K562 (cell line): Measurements from ENCODE around the gene PTGIS. TPM values are rescaled to one million over a fixed set of nuclear protein-coding genes. Genes with fewer than 3 reads are reported as not detected.

Source experiments
- ATAC-seq: fragments of 200-7000 bp; cut with Tn5 transposase; 3 replicates; pipeline ENCODE4 v1.9.1; 2020; ENCODE audit warnings: moderate library complexity
- BruUV-seq: library from RNA; stranded (reverse); fragments of 400-500 nt; replicated peaks from 2 replicates; lab custom pipeline; 2021; lab: Mats Ljungman, UMichigan
- CTCF ChIA-PET: fragments of 300-600 bp; formaldehyde crosslinking; extraction: SDS; loops from one replicate; lab custom pipeline; 2021; ENCODE audit warnings: low intra/inter-chr PET ratio; lab: Yijun Ruan, JAX
- POLR2A ChIA-PET: fragments of 300-600, 350-650 bp; sonication (Branson Sonifier 250); formaldehyde crosslinking; extraction: SDS; loops from one replicate; lab custom pipeline; 2021; ENCODE audit warnings: antibody characterized with exemption, inconsistent platforms; lab: Yijun Ruan, JAX
- DNase-seq, 4 experiments: peaks; one replicate each; pipeline versions ENCODE4 v3.0.0 to v3.0.0-alpha.2; 2011 to 2018; ENCODE audit warnings: low spot score in 3 of 4, mixed read lengths in 3 of 4; ENCODE audit errors: extremely low read depth in 1 of 4
- FAIRE-seq: peaks from 2 replicates; lab custom pipeline; 2011; peaks lifted over from hg19 to GRCh38; lab: Jason Lieb, UNC
- H2AFZ ChIP-seq: 2 replicates; pipeline ENCODE4 v1.6.0; 2011; ENCODE audit warnings: low read depth, low read length, control low read depth, inconsistent platforms
- H3K27ac ChIP-seq: fragments of 200-600 bp; 3 replicates; pipeline ENCODE4 v1.8.0; 2011; ENCODE audit warnings: low read depth, mild to moderate bottlenecking, control low read depth, inconsistent platforms, low read length, moderate library complexity, mixed read lengths; ENCODE audit errors: extremely low read depth
- H3K27me3 ChIP-seq, 2 experiments: fragments of 300-600 bp in 1 of 2; 2 replicates in 1 of 2; 3 replicates in 1 of 2; pipeline versions ENCODE4 v1.6.0 to v1.8.0; 2011; ENCODE audit warnings: inconsistent platforms in 2 of 2, low read length in 2 of 2, mild to moderate bottlenecking in 1 of 2, mixed read lengths in 1 of 2, moderate library complexity in 1 of 2; ENCODE audit not compliant: control insufficient read depth in 2 of 2, insufficient read depth in 2 of 2
- H3K36me3 ChIP-seq: fragments of 300-600 bp; 3 replicates; pipeline ENCODE4 v1.8.0; 2011; ENCODE audit warnings: mild to moderate bottlenecking, low read length, inconsistent platforms; ENCODE audit not compliant: control insufficient read depth, insufficient read depth
- H3K4me1 ChIP-seq, 2 experiments: fragments of 200-600 bp in 1 of 2; replicated peaks in 1 of 2; 2 replicates in 1 of 2; 3 replicates in 1 of 2; pipeline versions ENCODE4 v1.5.1 to v1.8.0; 2011; ENCODE audit warnings: inconsistent platforms in 2 of 2, low read length in 2 of 2, mild to moderate bottlenecking in 1 of 2, mixed read lengths in 1 of 2, moderate library complexity in 1 of 2; ENCODE audit not compliant: control insufficient read depth in 2 of 2, insufficient read depth in 2 of 2
- H3K4me2 ChIP-seq: 2 replicates; pipeline ENCODE4 v1.6.1; 2011; ENCODE audit warnings: low read length, control low read depth, inconsistent platforms, mixed read lengths; ENCODE audit not compliant: insufficient read depth
- H3K4me3 ChIP-seq: fragments of 200-600 bp; sonication (generic), shearing (Covaris generic); 2 replicates; pipeline ENCODE4 v1.5.1; 2016; ENCODE audit warnings: control low read depth, inconsistent platforms
- H3K79me2 ChIP-seq: fragments of 200-600 bp; 3 replicates; pipeline ENCODE4 v1.8.0; 2011; ENCODE audit warnings: low read length, inconsistent platforms; ENCODE audit not compliant: control insufficient read depth, insufficient read depth
- H3K9ac ChIP-seq, 2 experiments: 2 replicates each; pipeline versions ENCODE4 v1.6.0 to v1.6.1; 2011; ENCODE audit warnings: low read depth in 2 of 2, low read length in 2 of 2, control low read depth in 1 of 2, inconsistent platforms in 1 of 2, mild to moderate bottlenecking in 1 of 2, mixed read lengths in 1 of 2; ENCODE audit not compliant: insufficient read depth in 1 of 2
- H3K9me1 ChIP-seq: one replicate; pipeline ENCODE4 v1.6.0; 2011; ENCODE audit warnings: inconsistent platforms, mild to moderate bottlenecking, low read length, moderate library complexity; ENCODE audit not compliant: control insufficient read depth, insufficient read depth
- H3K9me3 ChIP-seq: replicated peaks from 2 replicates; pipeline ENCODE4 v1.5.1; 2011; ENCODE audit warnings: low read depth, low read length, inconsistent platforms; ENCODE audit not compliant: control insufficient read depth, insufficient read depth
- H4K20me1 ChIP-seq: replicated peaks from 2 replicates; pipeline ENCODE4 v1.6.1; 2011; ENCODE audit warnings: low read length, inconsistent platforms, mixed read lengths; ENCODE audit not compliant: control insufficient read depth, insufficient read depth
- CBFA2T2 ChIP-seq: fragments of 450-650 bp; conservative IDR thresholded peaks from 2 replicates; pipeline ENCODE4 v1.6.1; 2017; ENCODE audit warnings: mild to moderate bottlenecking
- ETS2 ChIP-seq: IDR thresholded peaks from 2 replicates; pipeline ENCODE4 v1.6.1; 2016; ENCODE audit warnings: borderline replicate concordance, missing genetic modification characterization, mild to moderate bottlenecking, moderate library complexity, missing compliant biosample characterization; ENCODE audit not compliant: poor library complexity, severe bottlenecking
- ETV6 ChIP-seq, 3 experiments: fragments of 150-350 bp in 1 of 3; sonication (generic) in 1 of 3; formaldehyde crosslinking in 1 of 3; IDR thresholded peaks; 2 replicates each; pipeline versions ENCODE4 v1.6.1 to v1.8.0; 2014 to 2022; ENCODE audit warnings: borderline replicate concordance in 2 of 3, low read depth in 2 of 3, antibody characterized with exemption in 1 of 3, low read length in 1 of 3, mild to moderate bottlenecking in 1 of 3, missing genetic modification reagents in 1 of 3
- FOXK2 ChIP-seq, 2 experiments: fragments of 450-650 bp; IDR thresholded peaks in 1 of 2; conservative IDR thresholded peaks in 1 of 2; 2 replicates each; pipeline ENCODE4 v1.6.1; 2016; ENCODE audit warnings: low read depth in 2 of 2, mild to moderate bottlenecking in 1 of 2
- LEF1 ChIP-seq: fragments of 450-650 bp; IDR thresholded peaks from 2 replicates; pipeline ENCODE4 v1.6.1; 2016; ENCODE audit warnings: mild to moderate bottlenecking
- NFE2 ChIP-seq: IDR thresholded peaks from 2 replicates; pipeline ENCODE4 v1.6.1; 2014; ENCODE audit warnings: antibody characterized with exemption, low read depth
- NR4A1 ChIP-seq, 2 experiments: fragments of 250-450 bp in 1 of 2; fragments of 450-650 bp in 1 of 2; sonication (Bioruptor Pico) in 1 of 2; IDR thresholded peaks; 2 replicates each; pipeline versions ENCODE4 v1.4.0 to v1.6.1; 2016 to 2020; ENCODE audit warnings: mild to moderate bottlenecking in 2 of 2, missing compliant biosample characterization in 1 of 2, missing genetic modification characterization in 1 of 2, moderate library complexity in 1 of 2
- PTBP1 ChIP-seq: fragments of 200-400 bp; formaldehyde crosslinking; IDR thresholded peaks from 2 replicates; pipeline ENCODE4 v1.6.1; 2017; ENCODE audit warnings: low read depth, low read length
- RBM14 ChIP-seq: fragments of 200-400 bp; formaldehyde crosslinking; IDR thresholded peaks from 2 replicates; pipeline ENCODE4 v1.6.1; 2018; ENCODE audit warnings: low read depth, mild to moderate bottlenecking, low read length, moderate library complexity, borderline replicate concordance; ENCODE audit not compliant: insufficient read depth
- XRCC3 ChIP-seq: fragments of 450-650 bp; IDR thresholded peaks from 2 replicates; pipeline ENCODE4 v1.6.1; 2017; ENCODE audit warnings: mild to moderate bottlenecking, moderate library complexity
- ZNF212 ChIP-seq: fragments of 450-650 bp; formaldehyde crosslinking; IDR thresholded peaks from 2 replicates; pipeline ENCODE4 v1.4.0; 2020; ENCODE audit warnings: mild to moderate bottlenecking
- ZNF224 ChIP-seq: sonication (generic); formaldehyde crosslinking; IDR thresholded peaks from 2 replicates; pipeline ENCODE4 v1.8.0; 2022; ENCODE audit warnings: mild to moderate bottlenecking, missing genetic modification reagents
- ZNF57 ChIP-seq: fragments of 450-650 bp; formaldehyde crosslinking; IDR thresholded peaks from 2 replicates; pipeline ENCODE4 v1.4.0; 2020; ENCODE audit warnings: mild to moderate bottlenecking, moderate library complexity
- ZNF76 ChIP-seq: fragments of 250-450 bp; sonication (Bioruptor Pico); IDR thresholded peaks from 2 replicates; pipeline ENCODE4 v1.4.0; 2020; ENCODE audit warnings: mild to moderate bottlenecking, moderate library complexity, borderline replicate concordance
- WGBS: fragments of 100-300 bp; shearing (Covaris generic); methylation state at CpG from one replicate; pipeline ENCODE4 v1.1.6; 2016; ENCODE audit warnings: low coverage, mixed read lengths; ENCODE audit not compliant: insufficient coverage; ENCODE audit errors: missing lambda C conversion rate; 5-methylcytosine and 5-hydroxymethylcytosine counted together
- in situ Hi-C: fragments of 300-500 bp; cut with MboI; formaldehyde crosslinking; loops from 4 replicates; pipeline ENCODE4 v1.15.0; 2018; ENCODE audit warnings: inconsistent platforms, mixed read lengths
- intact Hi-C: fragments of 100-400 bp; cut with micrococcal nuclease; formaldehyde crosslinking; loops from 2 replicates; pipeline ENCODE4 v1.14.2; 2022
- polyA plus RNA-seq, 8 experiments: library from polyadenylated mRNA; depleted of rRNA in 4 of 8; stranded (reverse) in 5 of 8; unstranded in 3 of 8; fragments of >200 nt; fragmentation: Nextera tagmentation in 2 of 8; fragmentation: Illumina TruSeq in 1 of 8; extraction: Ambion mirVana in 2 of 8; extraction: Trizol in 1 of 8; gene quantifications; 2 replicates each; pipeline versions ENCODE4 v1.2.1 to v1.2.3, GENCODE V29; 2011 to 2014; ENCODE audit warnings: inconsistent platforms in 1 of 8, missing spikeins in 1 of 8
- total RNA-seq, 7 experiments: library from RNA; depleted of rRNA in 6 of 7; stranded (reverse); fragments of >200 nt in 6 of 7; fragmentation: Illumina TruSeq in 2 of 7; extraction: Trizol in 2 of 7; gene quantifications; 2 replicates each; pipeline versions ENCODE4 v1.2.1 to v1.2.3, GENCODE V29; 2011 to 2021; ENCODE audit warnings: low replicate concordance in 1 of 7
- TF ChIP-seq, protein P1 (sequence below): fragments of 250-450 bp; sonication (Bioruptor Pico); IDR thresholded peaks from 2 replicates; pipeline ENCODE4 v1.5.0; 2020; ENCODE audit warnings: mild to moderate bottlenecking, borderline replicate concordance
- TF ChIP-seq, protein P2 (sequence below): fragments of 250-450 bp; sonication (Bioruptor Pico); IDR thresholded peaks from 2 replicates; pipeline ENCODE4 v1.8.0; 2021; ENCODE audit warnings: moderate library complexity, mild to moderate bottlenecking, inconsistent platforms

PTGIS gene
- total and polyA plus RNA-seq, 9 of the 15 experiments (the other 6 are each of a cell fraction or from before 2014, with no cell fraction given), result not detected

- TF ChIP-seq ZNF76 (CRISPR knock-in tag) (no peak), NR4A1 (CRISPR knock-in tag; IDR thresholded peaks at IDR 0.05) (no peak), NR4A1 (tag; IDR thresholded peaks at IDR 0.05) (no peak), XRCC3 (no peak), ETS2 (tag) (no peak), CBFA2T2 (no peak)
Measured at GRCh38 chr20:49572857-49573256, 4.9 kb upstream of the PTGIS start (continued).

- no TSS peak for BruUV-seq
- no peak for FAIRE-seq
- TF ChIP-seq PTBP1 (no peak), ZNF57 (CRISPR knock-in tag) (no peak), ETV6 (IDR thresholded peaks at IDR 0.05; ENCODE audit: borderline replicate concordance in 1 of 2, low read depth in 2 of 2, low read length in 1 of 2) (no peak), ETV6 (CRISPR knock-in tag; IDR thresholded peaks at IDR 0.05; ENCODE audit: borderline replicate concordance) (no peak), ZNF212 (CRISPR knock-in tag) (no peak), FOXK2 (conservative IDR thresholded peaks at IDR 0.05 in 1 of 2, IDR thresholded peaks at IDR 0.05 in 1 of 2; ENCODE audit: low read depth in 2 of 2) (no peak), LEF1 (no peak), RBM14 (no peak), NFE2 (no peak), ZNF224 (no peak)
- TF ChIP-seq, protein P1, sequence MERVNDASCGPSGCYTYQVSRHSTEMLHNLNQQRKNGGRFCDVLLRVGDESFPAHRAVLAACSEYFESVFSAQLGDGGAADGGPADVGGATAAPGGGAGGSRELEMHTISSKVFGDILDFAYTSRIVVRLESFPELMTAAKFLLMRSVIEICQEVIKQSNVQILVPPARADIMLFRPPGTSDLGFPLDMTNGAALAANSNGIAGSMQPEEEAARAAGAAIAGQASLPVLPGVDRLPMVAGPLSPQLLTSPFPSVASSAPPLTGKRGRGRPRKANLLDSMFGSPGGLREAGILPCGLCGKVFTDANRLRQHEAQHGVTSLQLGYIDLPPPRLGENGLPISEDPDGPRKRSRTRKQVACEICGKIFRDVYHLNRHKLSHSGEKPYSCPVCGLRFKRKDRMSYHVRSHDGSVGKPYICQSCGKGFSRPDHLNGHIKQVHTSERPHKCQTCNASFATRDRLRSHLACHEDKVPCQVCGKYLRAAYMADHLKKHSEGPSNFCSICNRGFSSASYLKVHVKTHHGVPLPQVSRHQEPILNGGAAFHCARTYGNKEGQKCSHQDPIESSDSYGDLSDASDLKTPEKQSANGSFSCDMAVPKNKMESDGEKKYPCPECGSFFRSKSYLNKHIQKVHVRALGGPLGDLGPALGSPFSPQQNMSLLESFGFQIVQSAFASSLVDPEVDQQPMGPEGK, result no peak
- TF ChIP-seq, protein P2, sequence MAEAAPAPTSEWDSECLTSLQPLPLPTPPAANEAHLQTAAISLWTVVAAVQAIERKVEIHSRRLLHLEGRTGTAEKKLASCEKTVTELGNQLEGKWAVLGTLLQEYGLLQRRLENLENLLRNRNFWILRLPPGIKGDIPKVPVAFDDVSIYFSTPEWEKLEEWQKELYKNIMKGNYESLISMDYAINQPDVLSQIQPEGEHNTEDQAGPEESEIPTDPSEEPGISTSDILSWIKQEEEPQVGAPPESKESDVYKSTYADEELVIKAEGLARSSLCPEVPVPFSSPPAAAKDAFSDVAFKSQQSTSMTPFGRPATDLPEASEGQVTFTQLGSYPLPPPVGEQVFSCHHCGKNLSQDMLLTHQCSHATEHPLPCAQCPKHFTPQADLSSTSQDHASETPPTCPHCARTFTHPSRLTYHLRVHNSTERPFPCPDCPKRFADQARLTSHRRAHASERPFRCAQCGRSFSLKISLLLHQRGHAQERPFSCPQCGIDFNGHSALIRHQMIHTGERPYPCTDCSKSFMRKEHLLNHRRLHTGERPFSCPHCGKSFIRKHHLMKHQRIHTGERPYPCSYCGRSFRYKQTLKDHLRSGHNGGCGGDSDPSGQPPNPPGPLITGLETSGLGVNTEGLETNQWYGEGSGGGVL (CRISPR knock-in tag), result no peak
Measured at GRCh38 chr20:49571553-49571835, 3.6 kb upstream of the PTGIS start.

More at GRCh38 chr20:49571553-49571835, 3.6 kb upstream of the PTGIS start:
- no peak for DNase-seq
- 0% methylated on average over 2 of the region's 2 CpGs for WGBS
- Histone ChIP-seq H3K36me3 (no peaks in the 10 kb centered on the region), H3K4me3 (no peak overlapping the region), H3K4me1 (peaks cover 0 to 6% of the 10 kb centered on the region in 2 experiments; a peak in 2 of 5 replicates), H3K79me2 (no peaks in the 10 kb centered on the region), H3K9ac (no peak overlapping the region), H3K4me2 (no peak overlapping the region), H3K9me1 (no peaks in the 10 kb centered on the region), H3K27ac (no peak overlapping the region), H2AFZ (no peak overlapping the region), H3K9me3 (no peaks in the 10 kb centered on the region), H4K20me1 (peaks cover 10% of the 10 kb centered on the region; the same call in 1 of the 2 replicates), H3K27me3 (peaks cover 45 to 73% of the 10 kb centered on the region in 2 experiments)
- in situ Hi-C loops, result no loop called here
- CTCF ChIA-PET, result no interaction called here
- intact Hi-C loops, result no loop called here
- ATAC-seq, result no peak
- POLR2A ChIA-PET, result interaction anchor here (1.4 kb wide), 1 partner anchor 10 kb away, joined by 4 read pairs; no protein-coding TSS in a partner anchor
